ENCODE measurements around the gene GPX3. TPM values are rescaled to one million over a fixed set of nuclear protein-coding genes. Genes with fewer than 3 reads are reported as not detected.

The GPX3 gene
- polyA plus RNA-seq, 1 of the 3 experiments (the other 2 are of a cell fraction) = 3.2 TPM

GRCh38 chr5:151076616-151077015 is 56.2 kb downstream of the GPX3 start:
- H3F3A ChIP-seq (replicated peaks; ENCODE audit: insufficient read depth) = peaks cover 23% of the 10 kb centered on the region
- TF ChIP-seq MAX (IDR thresholded peaks at IDR 0.05; ENCODE audit: low read depth) (no peak), GATA2 (CRISPR knock-in tag; IDR thresholded peaks at IDR 0.05) (no peak), EZH2phosphoT487 (IDR thresholded peaks at IDR 0.05; ENCODE audit: borderline replicate concordance, low read depth) (no peak), RXRA (IDR thresholded peaks at IDR 0.05; ENCODE audit: borderline replicate concordance, low read depth) (no peak), SIN3A (IDR thresholded peaks at IDR 0.05; ENCODE audit: borderline replicate concordance, low read depth, low read length) (no peak), RAD21 (IDR thresholded peaks at IDR 0.05; ENCODE audit: low read length) (no peak), NFIC (IDR thresholded peaks at IDR 0.05; ENCODE audit: borderline replicate concordance) (no peak), RFX5 (IDR thresholded peaks at IDR 0.05; ENCODE audit: low read length) (no peak)
- H3K4me3 ChIP-seq (ENCODE audit: low read depth in 2 of 2, low read length in 1 of 2) = no peak overlapping the region
- H3K9me2 ChIP-seq = no peaks in the 10 kb centered on the region
- peaks cover 47% of the 10 kb centered on the region for H4K20me1 ChIP-seq (ENCODE audit: insufficient read depth)
- ChIA-PET CTCF (interaction anchor here (0.9 to 2.4 kb wide), 2 partner anchors 10 to 24 kb away, joined by 3 to 6 read pairs; no protein-coding TSS in a partner anchor), POLR2A (no interaction called here)
- DNase-seq = no peak
- 96% methylated on average over 6 of the region's 6 CpGs for WGBS (ENCODE audit: low lambda C conversion rate)
- no peak overlapping the region for H3K9ac ChIP-seq
- H3K79me2 ChIP-seq (ENCODE audit: insufficient read depth) = peaks cover 88% of the 10 kb centered on the region
- no peak overlapping the region for H3K27ac ChIP-seq (ENCODE audit: low read depth in 2 of 2, low read length in 1 of 2)
- H3K4me1 ChIP-seq (ENCODE audit: control insufficient read depth in 1 of 2, insufficient read depth in 2 of 2, low read depth in 1 of 2, low read length in 1 of 2) = peaks cover 5 to 15% of the 10 kb centered on the region in 2 experiments; a peak in 3 of 4 replicates
- H3K4me2 ChIP-seq = no peak overlapping the region
- no peaks in the 10 kb centered on the region for H3K27me3 ChIP-seq (ENCODE audit: insufficient read depth)
- H2AFZ ChIP-seq (ENCODE audit: low read depth) = no peak overlapping the region
- peaks cover 0 to 4% of the 10 kb centered on the region in 2 experiments for H3K36me3 ChIP-seq (replicated peaks in 1 of 2; ENCODE audit: control insufficient read depth in 1 of 2, insufficient read depth in 2 of 2, low read length in 1 of 2)
- no peaks in the 10 kb centered on the region for H3K9me3 ChIP-seq

DNA sequence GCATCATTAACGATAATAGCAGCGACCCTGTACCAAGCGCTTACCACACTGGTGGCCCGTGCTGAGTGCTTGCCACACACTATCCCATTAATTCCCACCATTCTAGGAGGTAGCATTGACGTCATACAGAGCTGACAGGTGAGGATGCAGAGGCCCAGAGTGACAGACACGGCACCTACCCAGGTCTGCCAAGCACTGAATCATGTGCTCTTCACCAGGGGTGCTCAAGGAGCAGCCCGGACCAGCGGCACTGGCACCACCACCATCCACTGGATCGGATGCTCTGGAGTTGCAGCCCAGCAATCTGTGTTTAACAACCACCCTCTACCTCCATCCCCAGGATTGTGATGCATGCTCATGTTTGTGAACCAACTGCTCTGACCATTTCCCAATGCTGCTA is 57.0 kb downstream of the GPX3 start:
- Histone ChIP-seq H3K27ac (ENCODE audit: low read depth in 2 of 2, low read length in 1 of 2) (no peak overlapping the region), H3K4me3 (ENCODE audit: low read depth in 2 of 2, low read length in 1 of 2) (no peak overlapping the region), H4K20me1 (ENCODE audit: insufficient read depth) (peaks cover 41% of the 10 kb centered on the region), H3K79me2 (ENCODE audit: insufficient read depth) (peaks cover 81% of the 10 kb centered on the region), H3F3A (replicated peaks; ENCODE audit: insufficient read depth) (peaks cover 23% of the 10 kb centered on the region), H3K4me1 (ENCODE audit: control insufficient read depth in 1 of 2, insufficient read depth in 2 of 2, low read depth in 1 of 2, low read length in 1 of 2) (peaks cover 9 to 19% of the 10 kb centered on the region in 2 experiments), H3K36me3 (replicated peaks in 1 of 2; ENCODE audit: control insufficient read depth in 1 of 2, insufficient read depth in 2 of 2, low read length in 1 of 2) (peaks cover 0 to 4% of the 10 kb centered on the region in 2 experiments), H3K9me3 (no peaks in the 10 kb centered on the region), H3K9ac (no peak overlapping the region), H2AFZ (ENCODE audit: low read depth) (no peak overlapping the region), H3K27me3 (ENCODE audit: insufficient read depth) (no peaks in the 10 kb centered on the region), H3K4me2 (no peak overlapping the region), H3K9me2 (no peaks in the 10 kb centered on the region)
- CTCF ChIA-PET = interaction anchor here (1.1 to 4.9 kb wide), 5 partner anchors 14 to 88 kb away, joined by 3 to 22 read pairs (median 3); no protein-coding TSS in a partner anchor
- WGBS (ENCODE audit: low lambda C conversion rate) = 91% methylated on average over 7 of the region's 9 CpGs
- TF ChIP-seq SMC3 (IDR thresholded peaks at IDR 0.05; ENCODE audit: low read depth, low read length) = no peak
- no peak for TF ChIP-seq TCF12 (IDR thresholded peaks at IDR 0.05)
- TF ChIP-seq FOSL2 (IDR thresholded peaks at IDR 0.05; ENCODE audit: borderline replicate concordance, low read depth) = no peak
- no peak for TF ChIP-seq MEF2A (IDR thresholded peaks at IDR 0.05; ENCODE audit: borderline replicate concordance, low read depth)
- TF ChIP-seq NFIC (IDR thresholded peaks at IDR 0.05; ENCODE audit: borderline replicate concordance) = no peak
- no peak for TF ChIP-seq EZH2phosphoT487 (IDR thresholded peaks at IDR 0.05; ENCODE audit: borderline replicate concordance, low read depth)
- TF ChIP-seq POLR2AphosphoS5 (IDR thresholded peaks at IDR 0.05; ENCODE audit: low read depth, low read length) = no peak
- TF ChIP-seq RXRA (IDR thresholded peaks at IDR 0.05; ENCODE audit: borderline replicate concordance, low read depth) = no peak
- TF ChIP-seq RCOR1 (IDR thresholded peaks at IDR 0.05; ENCODE audit: low read length) = no peak
- no peak for TF ChIP-seq GABPA (IDR thresholded peaks at IDR 0.05; ENCODE audit: low read depth)
- no peak for TF ChIP-seq FOXM1 (IDR thresholded peaks at IDR 0.05; ENCODE audit: low read depth)
- TF ChIP-seq, protein P1, sequence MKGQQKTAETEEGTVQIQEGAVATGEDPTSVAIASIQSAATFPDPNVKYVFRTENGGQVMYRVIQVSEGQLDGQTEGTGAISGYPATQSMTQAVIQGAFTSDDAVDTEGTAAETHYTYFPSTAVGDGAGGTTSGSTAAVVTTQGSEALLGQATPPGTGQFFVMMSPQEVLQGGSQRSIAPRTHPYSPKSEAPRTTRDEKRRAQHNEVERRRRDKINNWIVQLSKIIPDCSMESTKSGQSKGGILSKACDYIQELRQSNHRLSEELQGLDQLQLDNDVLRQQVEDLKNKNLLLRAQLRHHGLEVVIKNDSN (IDR thresholded peaks at IDR 0.05; ENCODE audit: borderline replicate concordance, low read depth) = no peak
- TF ChIP-seq CHD2 (IDR thresholded peaks at IDR 0.05; ENCODE audit: low read length, partially characterized antibody) = no peak
- TF ChIP-seq EP300 (IDR thresholded peaks at IDR 0.05; ENCODE audit: borderline replicate concordance in 1 of 2, low read depth in 1 of 2, low read length in 1 of 2) = no peak
- TF ChIP-seq, protein P2, sequence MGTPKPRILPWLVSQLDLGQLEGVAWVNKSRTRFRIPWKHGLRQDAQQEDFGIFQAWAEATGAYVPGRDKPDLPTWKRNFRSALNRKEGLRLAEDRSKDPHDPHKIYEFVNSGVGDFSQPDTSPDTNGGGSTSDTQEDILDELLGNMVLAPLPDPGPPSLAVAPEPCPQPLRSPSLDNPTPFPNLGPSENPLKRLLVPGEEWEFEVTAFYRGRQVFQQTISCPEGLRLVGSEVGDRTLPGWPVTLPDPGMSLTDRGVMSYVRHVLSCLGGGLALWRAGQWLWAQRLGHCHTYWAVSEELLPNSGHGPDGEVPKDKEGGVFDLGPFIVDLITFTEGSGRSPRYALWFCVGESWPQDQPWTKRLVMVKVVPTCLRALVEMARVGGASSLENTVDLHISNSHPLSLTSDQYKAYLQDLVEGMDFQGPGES (IDR thresholded peaks at IDR 0.05; ENCODE audit: low read depth, low read length) = no peak
- TF ChIP-seq, protein P3, sequence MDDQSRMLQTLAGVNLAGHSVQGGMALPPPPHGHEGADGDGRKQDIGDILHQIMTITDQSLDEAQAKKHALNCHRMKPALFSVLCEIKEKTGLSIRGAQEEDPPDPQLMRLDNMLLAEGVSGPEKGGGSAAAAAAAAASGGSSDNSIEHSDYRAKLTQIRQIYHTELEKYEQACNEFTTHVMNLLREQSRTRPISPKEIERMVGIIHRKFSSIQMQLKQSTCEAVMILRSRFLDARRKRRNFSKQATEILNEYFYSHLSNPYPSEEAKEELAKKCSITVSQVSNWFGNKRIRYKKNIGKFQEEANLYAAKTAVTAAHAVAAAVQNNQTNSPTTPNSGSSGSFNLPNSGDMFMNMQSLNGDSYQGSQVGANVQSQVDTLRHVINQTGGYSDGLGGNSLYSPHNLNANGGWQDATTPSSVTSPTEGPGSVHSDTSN (IDR thresholded peaks at IDR 0.05) = no peak
- TF ChIP-seq NRF1 (IDR thresholded peaks at IDR 0.05; ENCODE audit: low read depth, low read length) = no peak
- no peak for TF ChIP-seq YY1 (IDR thresholded peaks at IDR 0.05; ENCODE audit: low read depth)
- TF ChIP-seq MXI1 (IDR thresholded peaks at IDR 0.05; ENCODE audit: low read depth, low read length) = no peak
- DNase-seq = no peak
- POLR2A ChIA-PET = no interaction called here
